Osteocyte (in vitro differentiated cells): ENCODE results near the gene MAMLD1. TPM values are rescaled to one million over a fixed set of nuclear protein-coding genes. Genes with fewer than 3 reads are reported as not detected.

Experiments
- DNase-seq: peaks from one replicate; pipeline ENCODE4 v3.0.0; 2021; ENCODE audit warnings: mixed read lengths; ENCODE audit not compliant: unreplicated experiment; ENCODE audit errors: extremely low spot score
- H3K27ac Mint-ChIP-seq: one replicate; pipeline ENCODE4 v1.8.0; 2021; ENCODE audit warnings: mild to moderate bottlenecking, mixed read lengths; ENCODE audit not compliant: unreplicated experiment
- H3K27me3 Mint-ChIP-seq: one replicate; pipeline ENCODE4 v1.8.0; 2021; ENCODE audit warnings: mixed read lengths; ENCODE audit not compliant: unreplicated experiment
- H3K36me3 Mint-ChIP-seq: one replicate; pipeline ENCODE4 v1.8.0; 2021; ENCODE audit warnings: mixed read lengths; ENCODE audit not compliant: unreplicated experiment
- H3K4me1 Mint-ChIP-seq: one replicate; pipeline ENCODE4 v1.8.0; 2021; ENCODE audit warnings: mixed read lengths; ENCODE audit not compliant: unreplicated experiment
- H3K4me3 Mint-ChIP-seq: one replicate; pipeline ENCODE4 v1.8.0; 2021; ENCODE audit warnings: mild to moderate bottlenecking, moderate library complexity, mixed read lengths; ENCODE audit not compliant: unreplicated experiment
- H3K9me3 Mint-ChIP-seq: one replicate; pipeline ENCODE4 v1.8.0; 2021; ENCODE audit warnings: mixed read lengths; ENCODE audit not compliant: unreplicated experiment
- total RNA-seq: library from RNA; stranded (reverse); gene quantifications from 2 replicates; pipeline ENCODE4 v1.2.1, GENCODE V29; 2021
- TF ChIP-seq, protein P1 (sequence below): fragments of 200-600 bp; sonication (generic); IDR thresholded peaks from 2 replicates; pipeline ENCODE4 v1.5.0; 2021; ENCODE audit warnings: antibody characterized with exemption, mild to moderate bottlenecking, moderate library complexity

The MAMLD1 gene
- total RNA-seq, 1 donor from 2014 or later = 13.2 TPM

DNA sequence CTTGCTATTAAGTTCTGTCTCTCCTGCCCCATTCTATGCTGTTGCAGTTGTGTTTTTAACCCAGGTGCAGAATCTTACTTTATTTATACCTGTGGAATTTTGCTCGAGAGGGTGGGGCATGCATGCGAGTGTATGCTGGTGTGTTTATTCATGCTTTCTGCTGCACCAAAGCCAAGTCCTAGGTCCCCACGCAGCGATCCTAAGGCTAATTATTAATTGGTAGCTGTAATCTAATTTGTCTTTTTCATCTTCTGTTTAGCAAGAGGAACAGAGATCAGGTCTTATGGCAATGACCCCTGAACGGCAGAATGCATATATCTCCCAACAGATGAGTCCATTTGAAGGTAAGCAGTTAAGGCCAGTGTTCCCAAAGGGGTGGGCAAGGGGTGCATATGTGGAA is 146.6 kb downstream of the MAMLD1 start:
- H3K9me3 Mint-ChIP-seq = no peaks in the 10 kb centered on the region
- no peaks in the 10 kb centered on the region for H3K27me3 Mint-ChIP-seq
- peaks cover 1% of the 10 kb centered on the region for H3K4me1 Mint-ChIP-seq
- no peak overlapping the region for H3K4me3 Mint-ChIP-seq
- no peak overlapping the region for H3K27ac Mint-ChIP-seq
- TF ChIP-seq, protein P1, sequence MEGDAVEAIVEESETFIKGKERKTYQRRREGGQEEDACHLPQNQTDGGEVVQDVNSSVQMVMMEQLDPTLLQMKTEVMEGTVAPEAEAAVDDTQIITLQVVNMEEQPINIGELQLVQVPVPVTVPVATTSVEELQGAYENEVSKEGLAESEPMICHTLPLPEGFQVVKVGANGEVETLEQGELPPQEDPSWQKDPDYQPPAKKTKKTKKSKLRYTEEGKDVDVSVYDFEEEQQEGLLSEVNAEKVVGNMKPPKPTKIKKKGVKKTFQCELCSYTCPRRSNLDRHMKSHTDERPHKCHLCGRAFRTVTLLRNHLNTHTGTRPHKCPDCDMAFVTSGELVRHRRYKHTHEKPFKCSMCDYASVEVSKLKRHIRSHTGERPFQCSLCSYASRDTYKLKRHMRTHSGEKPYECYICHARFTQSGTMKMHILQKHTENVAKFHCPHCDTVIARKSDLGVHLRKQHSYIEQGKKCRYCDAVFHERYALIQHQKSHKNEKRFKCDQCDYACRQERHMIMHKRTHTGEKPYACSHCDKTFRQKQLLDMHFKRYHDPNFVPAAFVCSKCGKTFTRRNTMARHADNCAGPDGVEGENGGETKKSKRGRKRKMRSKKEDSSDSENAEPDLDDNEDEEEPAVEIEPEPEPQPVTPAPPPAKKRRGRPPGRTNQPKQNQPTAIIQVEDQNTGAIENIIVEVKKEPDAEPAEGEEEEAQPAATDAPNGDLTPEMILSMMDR = no peak
- peaks cover 2% of the 10 kb centered on the region for H3K36me3 Mint-ChIP-seq
- no peak for DNase-seq

DNA sequence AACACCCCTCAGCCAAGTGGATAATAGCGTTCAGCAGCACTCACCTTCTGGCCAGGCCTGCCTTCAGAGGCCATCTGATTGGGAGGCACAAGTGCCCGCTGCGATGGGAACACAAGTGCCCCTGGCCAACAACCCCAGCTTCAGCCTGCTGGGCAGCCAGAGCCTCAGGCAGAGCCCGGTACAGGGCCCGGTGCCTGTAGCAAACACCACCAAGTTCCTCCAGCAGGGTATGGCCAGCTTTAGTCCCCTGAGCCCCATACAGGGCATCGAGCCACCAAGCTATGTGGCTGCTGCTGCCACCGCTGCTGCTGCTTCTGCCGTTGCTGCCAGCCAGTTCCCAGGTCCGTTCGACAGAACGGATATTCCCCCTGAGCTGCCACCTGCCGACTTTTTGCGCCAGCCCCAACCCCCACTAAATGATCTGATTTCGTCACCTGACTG is 149.4 kb downstream of the MAMLD1 start:
- Mint-ChIP-seq H3K27ac (no peak overlapping the region), H3K9me3 (no peaks in the 10 kb centered on the region), H3K4me3 (no peak overlapping the region), H3K36me3 (peaks cover 2% of the 10 kb centered on the region), H3K27me3 (no peaks in the 10 kb centered on the region), H3K4me1 (no peaks in the 10 kb centered on the region)
- TF ChIP-seq, protein P1 = no peak
- no peak for DNase-seq

DNA sequence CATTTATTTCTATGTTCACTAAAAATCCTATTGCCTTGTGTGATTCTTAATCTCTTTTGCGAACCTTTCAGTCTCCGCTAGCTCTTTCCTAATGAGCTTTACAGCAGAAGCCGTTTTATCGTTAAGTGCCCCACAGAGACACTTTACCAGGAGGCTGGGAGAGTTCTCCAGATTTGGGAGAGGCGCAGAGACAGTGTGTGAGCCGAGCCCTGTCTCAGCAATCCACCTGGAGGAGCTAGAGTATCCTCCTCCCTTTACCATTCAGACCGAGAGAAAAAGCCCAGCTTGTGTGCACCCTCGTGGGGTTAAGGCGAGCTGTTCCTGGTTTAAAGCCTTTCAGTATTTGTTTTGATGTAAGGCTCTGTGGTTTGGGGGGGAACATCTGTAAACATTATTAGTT is 150.4 kb downstream of the MAMLD1 start:
- H3K36me3 Mint-ChIP-seq = peaks cover 2% of the 10 kb centered on the region
- H3K9me3 Mint-ChIP-seq = no peaks in the 10 kb centered on the region
- no peak overlapping the region for H3K27ac Mint-ChIP-seq
- no peak for DNase-seq
- no peaks in the 10 kb centered on the region for H3K27me3 Mint-ChIP-seq
- H3K4me3 Mint-ChIP-seq = no peak overlapping the region
- TF ChIP-seq, protein P1 = no peak
- H3K4me1 Mint-ChIP-seq = no peaks in the 10 kb centered on the region

DNA sequence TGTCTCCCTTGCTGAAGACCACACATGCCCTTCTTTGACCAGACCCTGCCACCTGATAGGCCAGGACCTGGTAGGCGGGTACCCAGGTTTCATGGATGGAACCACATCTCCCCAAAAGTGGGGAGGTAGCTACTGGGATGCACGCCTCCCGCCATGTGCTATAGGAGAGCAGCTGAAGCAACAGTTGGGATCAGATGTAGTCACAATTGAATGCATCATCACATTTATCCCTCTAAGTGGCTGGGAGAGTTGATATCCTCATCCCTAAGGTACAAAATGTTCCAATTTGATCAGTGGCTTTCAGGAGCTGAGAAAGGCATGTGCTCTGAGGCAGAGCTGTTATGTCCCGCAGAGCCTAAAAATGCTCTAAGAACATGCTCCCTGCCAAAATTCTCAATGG is 151.3 kb downstream of the MAMLD1 start:
- H3K27ac Mint-ChIP-seq = no peak overlapping the region
- H3K4me3 Mint-ChIP-seq = no peak overlapping the region
- no peaks in the 10 kb centered on the region for H3K27me3 Mint-ChIP-seq
- H3K36me3 Mint-ChIP-seq = peaks cover 2% of the 10 kb centered on the region
- TF ChIP-seq, protein P1 = no peak
- peaks cover 5% of the 10 kb centered on the region for H3K9me3 Mint-ChIP-seq
- DNase-seq = no peak
- no peaks in the 10 kb centered on the region for H3K4me1 Mint-ChIP-seq

DNA sequence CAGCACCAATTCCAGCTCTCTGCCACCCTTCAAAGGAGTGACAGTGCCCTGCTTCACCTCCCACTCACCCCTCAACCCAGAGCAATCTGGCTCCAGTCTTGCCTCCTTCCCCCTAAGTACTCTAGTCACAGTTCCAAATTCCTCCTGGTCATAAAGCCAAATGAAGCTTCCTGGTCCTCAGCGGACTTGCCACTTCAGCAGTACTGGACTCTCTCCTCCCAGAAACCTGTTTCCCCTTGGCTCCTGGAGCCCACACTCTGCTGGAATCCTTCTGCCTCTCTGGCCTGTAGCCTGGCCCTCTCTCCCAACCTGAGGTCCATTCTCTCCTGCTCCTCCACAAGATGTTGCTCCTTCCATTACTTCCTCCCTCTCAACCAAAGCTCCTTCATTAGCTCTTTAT is 152.7 kb downstream of the MAMLD1 start:
- H3K36me3 Mint-ChIP-seq = peaks cover 2% of the 10 kb centered on the region
- H3K27me3 Mint-ChIP-seq = no peaks in the 10 kb centered on the region
- H3K9me3 Mint-ChIP-seq = peaks cover 5% of the 10 kb centered on the region
- no peak overlapping the region for H3K4me3 Mint-ChIP-seq
- no peak overlapping the region for H3K27ac Mint-ChIP-seq
- TF ChIP-seq, protein P1 = no peak
- no peaks in the 10 kb centered on the region for H3K4me1 Mint-ChIP-seq
- no peak for DNase-seq
